ENCODE data around the gene DCBLD2. TPM values are rescaled to one million over a fixed set of nuclear protein-coding genes. Genes with fewer than 3 reads are reported as not detected.
A peak's percentile ranks its signal among the peaks of the same experiment; 100 is the strongest.
"Not testable (repeated sequence)": the region's sequence is repeated elsewhere in the genome, so short reads cannot be mapped to it uniquely, and the experiment has no call there.

Gene DCBLD2
- polyA plus RNA-seq, 3 donors = 0.17 to 1.1 (median 0.45) TPM

DNA sequence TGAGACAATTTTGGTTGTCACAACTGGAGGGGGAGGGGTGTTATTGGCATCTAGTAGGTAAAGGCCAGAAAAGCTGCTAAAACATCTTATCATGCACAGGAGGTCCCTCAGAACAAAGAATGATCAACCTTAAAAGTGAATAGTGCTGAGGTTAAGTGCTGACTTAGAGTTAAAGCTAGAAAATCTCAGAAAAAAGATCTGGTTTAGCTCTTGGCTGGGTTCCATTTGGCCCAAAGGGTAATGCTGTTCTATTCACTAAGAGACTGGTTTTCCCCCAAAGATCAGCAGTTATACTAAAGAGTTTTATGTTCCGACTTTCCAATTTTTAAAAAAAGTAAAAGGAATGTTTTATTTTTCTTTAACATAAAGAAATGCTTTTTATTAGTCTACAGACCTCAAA is 15.6 kb downstream of the DCBLD2 start:
- DNase-seq = no peak
- Histone ChIP-seq H2AFZ (ENCODE audit: insufficient read depth, low read depth, low read length, poor library complexity, severe bottlenecking) (no peak overlapping the region), H3K4me3 (replicated peaks in 1 of 3; ENCODE audit: low read depth in 2 of 3, low read length in 3 of 3) (no peak overlapping the region), H3K4me2 (replicated peaks; ENCODE audit: extremely low read depth, low read length, poor library complexity, severe bottlenecking) (no peak overlapping the region), H3K79me2 (ENCODE audit: insufficient read depth, low read length) (no peaks in the 10 kb centered on the region), H3K36me3 (replicated peaks in 1 of 2; ENCODE audit: control insufficient read depth in 1 of 2, insufficient read depth in 2 of 2, low read length in 2 of 2) (no peaks in the 10 kb centered on the region), H3K27me3 (ENCODE audit: control insufficient read depth in 2 of 2, insufficient read depth in 2 of 2, low read length in 2 of 2) (no peaks in the 10 kb centered on the region), H3K9ac (ENCODE audit: insufficient read depth, low read length, poor library complexity, severe bottlenecking) (no peak overlapping the region), H3K27ac (ENCODE audit: low read depth in 1 of 2, low read length in 2 of 2) (no peak overlapping the region), H4K20me1 (ENCODE audit: insufficient read depth, low read length) (no peaks in the 10 kb centered on the region), H3K4me1 (ENCODE audit: control insufficient read depth in 1 of 2, insufficient read depth in 2 of 2, low read length in 2 of 2) (no peaks in the 10 kb centered on the region), H3K9me3 (replicated peaks in 1 of 2; ENCODE audit: control insufficient read depth in 1 of 2, insufficient read depth in 1 of 2, low read length in 2 of 2) (no peaks in the 10 kb centered on the region)
- Mint-ChIP-seq H3K4me3 (no peak overlapping the region), H3K9me3 (peaks cover 0 to 2% (median 2%) of the 10 kb centered on the region in 7 donors), H3K36me3 (no peaks in the 10 kb centered on the region), H3K27me3 (ENCODE audit: low read depth in 3 of 3) (no peaks in the 10 kb centered on the region), H3K27ac (peak overlapping the region in 1 of 7 donors; percentile 36), H3K4me1 (no peaks in the 10 kb centered on the region)
- TF ChIP-seq, protein P1, sequence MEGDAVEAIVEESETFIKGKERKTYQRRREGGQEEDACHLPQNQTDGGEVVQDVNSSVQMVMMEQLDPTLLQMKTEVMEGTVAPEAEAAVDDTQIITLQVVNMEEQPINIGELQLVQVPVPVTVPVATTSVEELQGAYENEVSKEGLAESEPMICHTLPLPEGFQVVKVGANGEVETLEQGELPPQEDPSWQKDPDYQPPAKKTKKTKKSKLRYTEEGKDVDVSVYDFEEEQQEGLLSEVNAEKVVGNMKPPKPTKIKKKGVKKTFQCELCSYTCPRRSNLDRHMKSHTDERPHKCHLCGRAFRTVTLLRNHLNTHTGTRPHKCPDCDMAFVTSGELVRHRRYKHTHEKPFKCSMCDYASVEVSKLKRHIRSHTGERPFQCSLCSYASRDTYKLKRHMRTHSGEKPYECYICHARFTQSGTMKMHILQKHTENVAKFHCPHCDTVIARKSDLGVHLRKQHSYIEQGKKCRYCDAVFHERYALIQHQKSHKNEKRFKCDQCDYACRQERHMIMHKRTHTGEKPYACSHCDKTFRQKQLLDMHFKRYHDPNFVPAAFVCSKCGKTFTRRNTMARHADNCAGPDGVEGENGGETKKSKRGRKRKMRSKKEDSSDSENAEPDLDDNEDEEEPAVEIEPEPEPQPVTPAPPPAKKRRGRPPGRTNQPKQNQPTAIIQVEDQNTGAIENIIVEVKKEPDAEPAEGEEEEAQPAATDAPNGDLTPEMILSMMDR (IDR thresholded peaks at IDR 0.05) = no peak
- no CpG with 5 or more reads among the region's 1 CpG for WGBS (ENCODE audit: insufficient coverage)
- intact Hi-C loops (cut with micrococcal nuclease) = no loop called here

DNA sequence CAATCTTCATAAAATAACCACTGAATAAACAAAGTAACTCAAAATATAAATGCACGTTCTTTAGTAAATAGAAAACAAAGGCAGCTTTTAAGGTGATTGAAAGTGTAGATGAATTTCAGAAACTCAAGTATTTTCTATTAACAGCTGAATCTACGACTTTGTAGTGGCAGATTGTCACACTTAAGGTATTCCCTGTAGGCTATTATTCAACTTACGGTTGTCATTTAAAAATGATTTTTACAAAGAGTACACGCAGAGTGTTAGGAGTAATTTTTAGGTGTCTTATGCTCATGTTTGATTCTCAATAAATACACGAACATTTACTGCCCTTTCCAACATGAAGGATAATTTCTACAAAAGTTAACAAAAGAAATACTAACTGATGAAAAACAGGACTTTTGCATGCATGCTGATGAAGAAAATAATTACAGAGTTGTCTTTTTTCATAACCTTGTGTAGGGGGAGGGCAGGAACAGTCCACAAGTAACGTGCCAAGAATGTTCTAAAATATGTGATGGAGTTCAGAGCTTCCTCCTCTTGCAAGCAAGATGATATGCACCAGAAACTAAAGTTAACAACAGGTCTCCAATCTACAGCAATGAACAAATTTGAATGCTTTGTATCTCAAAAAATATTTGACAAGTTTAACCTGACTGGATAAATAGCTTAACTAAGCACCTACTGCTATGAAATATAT is 16.7 kb downstream of the DCBLD2 start:
- H3K4me3 ChIP-seq (replicated peaks in 1 of 3; ENCODE audit: low read depth in 2 of 3, low read length in 3 of 3) = no peak overlapping the region
- no peak overlapping the region for H3K27ac ChIP-seq (ENCODE audit: low read depth in 1 of 2, low read length in 2 of 2)
- H3K4me1 ChIP-seq (ENCODE audit: control insufficient read depth in 1 of 2, insufficient read depth in 2 of 2, low read length in 2 of 2) = no peaks in the 10 kb centered on the region
- H3K9ac ChIP-seq (ENCODE audit: insufficient read depth, low read length, poor library complexity, severe bottlenecking) = no peak overlapping the region
- H3K36me3 Mint-ChIP-seq = peaks cover 0 to 2% of the 10 kb centered on the region in 2 donors
- H3K9me3 ChIP-seq (replicated peaks in 1 of 2; ENCODE audit: control insufficient read depth in 1 of 2, insufficient read depth in 1 of 2, low read length in 2 of 2) = no peaks in the 10 kb centered on the region
- no peaks in the 10 kb centered on the region for H4K20me1 ChIP-seq (ENCODE audit: insufficient read depth, low read length)
- H3K27me3 Mint-ChIP-seq (ENCODE audit: low read depth in 3 of 3) = no peaks in the 10 kb centered on the region
- H3K27me3 ChIP-seq (ENCODE audit: control insufficient read depth in 2 of 2, insufficient read depth in 2 of 2, low read length in 2 of 2) = no peaks in the 10 kb centered on the region
- H3K27ac Mint-ChIP-seq = no peak overlapping the region
- TF ChIP-seq, protein P1 (IDR thresholded peaks at IDR 0.05) = no peak
- WGBS (ENCODE audit: insufficient coverage) = no CpG with 5 or more reads among the region's 6 CpGs
- no peak overlapping the region for H2AFZ ChIP-seq (ENCODE audit: insufficient read depth, low read depth, low read length, poor library complexity, severe bottlenecking)
- H3K4me1 Mint-ChIP-seq = no peaks in the 10 kb centered on the region
- DNase-seq = no peak
- H3K79me2 ChIP-seq (ENCODE audit: insufficient read depth, low read length) = no peaks in the 10 kb centered on the region
- H3K36me3 ChIP-seq (replicated peaks in 1 of 2; ENCODE audit: control insufficient read depth in 1 of 2, insufficient read depth in 2 of 2, low read length in 2 of 2) = no peaks in the 10 kb centered on the region
- no peak overlapping the region for H3K4me3 Mint-ChIP-seq
- no peak overlapping the region for H3K4me2 ChIP-seq (replicated peaks; ENCODE audit: extremely low read depth, low read length, poor library complexity, severe bottlenecking)
- H3K9me3 Mint-ChIP-seq = peaks cover 0 to 3% (median 2%) of the 10 kb centered on the region in 7 donors
- intact Hi-C loops (cut with micrococcal nuclease) = no loop called here

DNA sequence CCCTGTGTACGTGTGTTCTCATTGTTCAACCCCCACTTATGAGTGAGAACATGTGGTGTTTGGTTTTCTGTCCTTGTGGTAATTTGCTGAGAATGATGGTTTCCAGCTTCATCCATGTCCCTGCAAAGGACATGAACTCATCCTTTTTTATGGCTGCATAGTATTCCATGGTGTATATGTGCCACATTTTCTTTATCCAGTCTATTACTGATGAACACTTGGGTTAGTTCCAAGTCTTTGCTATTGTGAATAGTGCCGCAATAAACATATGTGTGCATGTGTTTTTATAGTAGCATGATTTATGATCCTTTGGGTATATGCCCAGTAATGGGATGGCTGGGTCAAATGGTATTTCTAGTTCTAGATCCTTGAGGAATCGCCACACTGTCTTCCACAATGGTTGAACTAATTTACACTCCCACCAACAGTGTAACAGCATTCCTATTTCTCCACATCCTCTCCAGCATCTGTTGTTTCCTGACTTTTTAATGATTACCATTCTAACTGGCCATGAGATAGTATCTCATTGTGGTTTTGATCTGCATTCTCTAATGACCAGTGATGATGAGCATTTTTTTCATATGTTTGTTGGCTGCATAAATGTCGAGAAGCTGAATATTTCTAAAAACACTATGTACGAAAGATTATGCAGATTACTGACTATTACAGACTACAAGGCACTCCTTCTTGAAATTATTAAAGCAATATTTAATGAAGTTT is 18.7 kb downstream of the DCBLD2 start:
- H3K4me3 ChIP-seq (replicated peaks in 1 of 3; ENCODE audit: low read depth in 2 of 3, low read length in 3 of 3); H3K9me3 Mint-ChIP-seq; DNase-seq; H3K79me2 ChIP-seq (ENCODE audit: insufficient read depth, low read length); H3K9ac ChIP-seq (ENCODE audit: insufficient read depth, low read length, poor library complexity, severe bottlenecking); H3K4me3 Mint-ChIP-seq; H3K27me3 Mint-ChIP-seq (ENCODE audit: low read depth in 3 of 3); H3K9me3 ChIP-seq (replicated peaks in 1 of 2; ENCODE audit: control insufficient read depth in 1 of 2, insufficient read depth in 1 of 2, low read length in 2 of 2); H3K36me3 ChIP-seq (replicated peaks in 1 of 2; ENCODE audit: control insufficient read depth in 1 of 2, insufficient read depth in 2 of 2, low read length in 2 of 2); H3K4me1 ChIP-seq (ENCODE audit: control insufficient read depth in 1 of 2, insufficient read depth in 2 of 2, low read length in 2 of 2); H3K4me1 Mint-ChIP-seq; H4K20me1 ChIP-seq (ENCODE audit: insufficient read depth, low read length); H3K4me2 ChIP-seq (replicated peaks; ENCODE audit: extremely low read depth, low read length, poor library complexity, severe bottlenecking); intact Hi-C loops (cut with micrococcal nuclease); H3K27me3 ChIP-seq (ENCODE audit: control insufficient read depth in 2 of 2, insufficient read depth in 2 of 2, low read length in 2 of 2); H2AFZ ChIP-seq (ENCODE audit: insufficient read depth, low read depth, low read length, poor library complexity, severe bottlenecking); H3K27ac Mint-ChIP-seq; H3K36me3 Mint-ChIP-seq; H3K27ac ChIP-seq (ENCODE audit: low read depth in 1 of 2, low read length in 2 of 2): not testable (repeated sequence)
- WGBS (ENCODE audit: insufficient coverage) = no CpG with 5 or more reads among the region's 5 CpGs

Data from CD14-positive monocyte (primary cell).